NCI-H524 treated with DMSO at 0.1 percent for 48 hours (cell line): ENCODE measurements around the gene TAS2R60.
"Not testable (repeated sequence)": the region's sequence is repeated elsewhere in the genome, so short reads cannot be mapped to it uniquely, and the experiment has no call there.

Experiments
- DNase-seq: peaks from one replicate; lab custom pipeline; 2025; lab: John Stamatoyannopoulos, UW

The TAS2R60 gene

GRCh38 chr7:143443153-143443552, at the start of gene TAS2R60:
Gene TAS2R60, plus strand, starts transcription at chr7:143443453. Its CDS starts 0 bp downstream, at chr7:143443453.
- DNase-seq: no peak

GRCh38 chr7:143394068-143394467, 49.2 kb upstream of the TAS2R60 start:
- no peak for DNase-seq

- DNase-seq: no peak
Observed at GRCh38 chr7:143394777-143395176, 48.5 kb upstream of the TAS2R60 start.

- DNase-seq: no peak
Observed at GRCh38 chr7:143395187-143396149, 47.8 kb upstream of the TAS2R60 start.

- no peak for DNase-seq
Observed at GRCh38 chr7:143396182-143396581, 47.1 kb upstream of the TAS2R60 start.

GRCh38 chr7:143396625-143397556, 46.4 kb upstream of the TAS2R60 start:
- no peak for DNase-seq

GRCh38 chr7:143397710-143398530, 45.3 kb upstream of the TAS2R60 start:
- no peak for DNase-seq

- DNase-seq: no peak
Observed at GRCh38 chr7:143398616-143399015, 44.6 kb upstream of the TAS2R60 start.

GRCh38 chr7:143399151-143399550, 44.1 kb upstream of the TAS2R60 start:
- DNase-seq: no peak

- DNase-seq: no peak
Observed at GRCh38 chr7:143399642-143400041, 43.6 kb upstream of the TAS2R60 start.

- DNase-seq: no peak
Observed at GRCh38 chr7:143401265-143401664, 42.0 kb upstream of the TAS2R60 start.

- DNase-seq: not testable (repeated sequence)
Observed at GRCh38 chr7:143402233-143402632, 41.0 kb upstream of the TAS2R60 start.

GRCh38 chr7:143405173-143406001, 37.9 kb upstream of the TAS2R60 start:
- no peak for DNase-seq

GRCh38 chr7:143406002-143406357, 37.3 kb upstream of the TAS2R60 start:
- DNase-seq: no peak

- no peak for DNase-seq
Observed at GRCh38 chr7:143407287-143408251, 35.7 kb upstream of the TAS2R60 start.

- no peak for DNase-seq
Observed at GRCh38 chr7:143408252-143408685, 35.0 kb upstream of the TAS2R60 start.

GRCh38 chr7:143408686-143409561, 34.3 kb upstream of the TAS2R60 start, which contains the start of gene EPHA1:
Gene EPHA1, minus strand, starts transcription at chr7:143408856. Its CDS starts 51 bp downstream, at chr7:143408805.
- DNase-seq: no peak

GRCh38 chr7:143410521-143411004, 32.7 kb upstream of the TAS2R60 start:
- DNase-seq: no peak
